HepG2 (cell line): Measurements from ENCODE around the gene BBC3. TPM values are rescaled to one million over a fixed set of nuclear protein-coding genes. Genes with fewer than 3 reads are reported as not detected.
A peak's percentile ranks its signal among the peaks of the same experiment; 100 is the strongest.

Experiments used
- BCL6 ChIP-seq: IDR thresholded peaks from 2 replicates; pipeline ENCODE4 v1.6.1; 2016; ENCODE audit warnings: missing genetic modification reagents, missing compliant biosample characterization
- CCAR2 ChIP-seq: fragments of 200-400 bp; formaldehyde crosslinking; optimal IDR thresholded peaks from 2 replicates; pipeline ENCODE3; 2018; ENCODE audit warnings: low read depth, mild to moderate bottlenecking, low read length, moderate library complexity
- CHD4 ChIP-seq: fragments of 200-600 bp; sonication (generic); IDR thresholded peaks from 2 replicates; pipeline ENCODE4 v1.7.0; 2017; ENCODE audit warnings: mild to moderate bottlenecking, low read length, borderline replicate concordance
- FOXK1 ChIP-seq: sonication (generic); formaldehyde crosslinking; IDR thresholded peaks from 2 replicates; pipeline ENCODE4 v1.4.0; 2020; ENCODE audit warnings: low read depth, missing genetic modification reagents, borderline replicate concordance
- HHEX ChIP-seq: IDR thresholded peaks from 2 replicates; pipeline ENCODE4 v1.6.1; 2016; ENCODE audit warnings: control low read depth
- HMG20B ChIP-seq: conservative IDR thresholded peaks from 2 replicates; pipeline ENCODE4 v1.6.1; 2016; ENCODE audit warnings: missing genetic modification reagents, missing compliant biosample characterization
- KDM5A ChIP-seq: fragments of 200-600 bp; sonication (generic); IDR thresholded peaks from 2 replicates; pipeline ENCODE4 v1.7.0; 2018; ENCODE audit warnings: antibody characterized with exemption, mild to moderate bottlenecking, low read length, borderline replicate concordance
- MED8 ChIP-seq: sonication (generic); formaldehyde crosslinking; IDR thresholded peaks from 2 replicates; pipeline ENCODE4 v1.8.1; 2023; ENCODE audit warnings: mild to moderate bottlenecking, missing genetic modification reagents; ENCODE audit not compliant: insufficient replicate concordance
- MYC ChIP-seq: sonication (generic); formaldehyde crosslinking; IDR thresholded peaks from 2 replicates; pipeline ENCODE4 v1.9.0; 2021; ENCODE audit warnings: missing genetic modification reagents, borderline replicate concordance
- PHF5A ChIP-seq: IDR thresholded peaks from one replicate; pipeline ENCODE4 v1.6.1; 2018; ENCODE audit warnings: low read depth, missing genetic modification reagents; ENCODE audit not compliant: unreplicated experiment
- SALL2 ChIP-seq: sonication (generic); formaldehyde crosslinking; IDR thresholded peaks from 2 replicates; pipeline ENCODE4 v1.8.1; 2023; ENCODE audit warnings: mild to moderate bottlenecking, missing genetic modification reagents, inconsistent platforms
- SP5 ChIP-seq: IDR thresholded peaks from 2 replicates; pipeline ENCODE4 v1.6.1; 2016; ENCODE audit warnings: low read depth, borderline replicate concordance
- TCF12 ChIP-seq, 2 experiments: fragments of 450-650 bp in 1 of 2; sonication (generic) in 1 of 2; formaldehyde crosslinking in 1 of 2; IDR thresholded peaks; 2 replicates each; pipeline versions ENCODE4 v1.6.1 to v1.8.0; 2017 to 2022; ENCODE audit warnings: antibody characterized with exemption in 1 of 2, mild to moderate bottlenecking in 1 of 2, missing genetic modification reagents in 1 of 2, moderate library complexity in 1 of 2
- TOPORS ChIP-seq: sonication (generic); formaldehyde crosslinking; IDR thresholded peaks from 2 replicates; pipeline ENCODE4 v1.8.0; 2023; ENCODE audit warnings: mild to moderate bottlenecking, missing genetic modification reagents
- ZNF33B ChIP-seq: sonication (generic); formaldehyde crosslinking; IDR thresholded peaks from 2 replicates; pipeline ENCODE4 v1.5.1; 2020; ENCODE audit warnings: mild to moderate bottlenecking, missing genetic modification reagents
- ZNF441 ChIP-seq: sonication (generic); formaldehyde crosslinking; IDR thresholded peaks from 2 replicates; pipeline ENCODE4 v1.7.0; 2021; ENCODE audit warnings: missing genetic modification reagents, borderline replicate concordance
- ZNF543 ChIP-seq: sonication (generic); formaldehyde crosslinking; IDR thresholded peaks from 2 replicates; pipeline ENCODE4 v1.4.0; 2020; ENCODE audit warnings: mild to moderate bottlenecking, missing genetic modification reagents
- polyA plus RNA-seq, 8 experiments: library from polyadenylated mRNA; depleted of rRNA in 3 of 8; stranded (reverse) in 7 of 8; unstranded in 1 of 8; fragments of >200 nt; fragmentation: Illumina TruSeq in 4 of 8; extraction: Trizol in 4 of 8; gene quantifications; 2 replicates each; pipeline versions ENCODE4 v1.2.1 to v1.2.3, GENCODE V29; 2011 to 2016; ENCODE audit warnings: low read depth in 4 of 8, missing spikeins in 1 of 8, mixed read lengths in 1 of 8; ENCODE audit not compliant: insufficient read depth in 1 of 8
- total RNA-seq, 5 experiments: library from RNA; depleted of rRNA; stranded (reverse); fragments of >200 nt; fragmentation: Illumina TruSeq; extraction: Trizol; gene quantifications; 2 replicates each; pipeline ENCODE4 v1.2.3, GENCODE V29; 2016; ENCODE audit warnings: low read depth in 1 of 5
- TF ChIP-seq, protein P1 (sequence below): IDR thresholded peaks from 2 replicates; pipeline ENCODE4 v1.6.1; 2016; ENCODE audit warnings: mild to moderate bottlenecking, missing biosample characterization, missing genetic modification reagents
- TF ChIP-seq, protein P2 (sequence below): sonication (generic); formaldehyde crosslinking; IDR thresholded peaks from 2 replicates; pipeline ENCODE4 v1.4.0; 2020; ENCODE audit warnings: missing genetic modification reagents
- TF ChIP-seq, protein P3 (sequence below): sonication (generic); formaldehyde crosslinking; IDR thresholded peaks from 2 replicates; pipeline ENCODE4 v1.4.0; 2020; ENCODE audit warnings: missing genetic modification reagents

The BBC3 gene
- total and polyA plus RNA-seq, 2 of the 13 experiments (the other 11 are each of a cell fraction or from before 2014, with no cell fraction given) = 6.1 to 8.8 TPM

DNA sequence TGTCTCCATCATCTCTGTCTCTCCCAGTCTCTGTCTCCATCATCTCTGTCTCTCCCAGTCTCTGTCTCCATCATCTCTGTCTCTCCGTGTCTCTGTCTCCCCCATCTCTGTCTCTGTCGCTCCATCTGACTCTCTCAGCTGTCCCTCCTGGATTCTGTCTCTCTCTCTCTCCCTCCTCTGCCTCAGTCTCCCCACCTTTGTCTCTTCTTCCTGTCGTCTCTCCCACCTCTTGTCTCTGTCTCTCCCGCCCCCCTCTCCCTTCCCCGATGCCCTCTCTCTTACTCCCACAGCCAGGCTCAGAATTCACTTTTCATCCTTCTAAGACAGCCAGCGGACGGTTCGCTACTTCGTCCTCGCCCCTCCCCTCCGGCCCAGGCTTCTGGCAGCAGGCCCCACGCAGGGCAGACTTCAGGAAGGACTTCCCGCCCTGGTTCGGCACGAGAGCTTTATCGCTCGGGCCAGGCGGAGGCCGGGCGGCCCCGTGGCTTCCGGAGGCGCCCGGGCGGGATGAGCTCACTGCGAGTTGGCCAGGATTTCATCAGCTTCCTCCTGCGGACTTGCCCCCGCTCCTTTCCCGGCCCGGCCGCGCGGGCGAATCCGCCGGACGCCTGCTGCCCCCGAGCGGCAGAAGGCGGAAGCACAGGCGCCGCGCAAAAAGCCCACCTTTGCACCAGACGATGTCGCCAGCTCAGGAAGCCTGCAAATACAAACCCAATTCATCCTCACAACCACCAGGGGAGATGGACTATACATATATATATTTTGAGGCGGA is 13.0 kb upstream of the BBC3 start (continued):
- TF ChIP-seq, protein P1, sequence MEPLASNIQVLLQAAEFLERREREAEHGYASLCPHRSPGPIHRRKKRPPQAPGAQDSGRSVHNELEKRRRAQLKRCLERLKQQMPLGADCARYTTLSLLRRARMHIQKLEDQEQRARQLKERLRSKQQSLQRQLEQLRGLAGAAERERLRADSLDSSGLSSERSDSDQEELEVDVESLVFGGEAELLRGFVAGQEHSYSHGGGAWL = 0 out of 2 replicates have a peak, but pooled peaks have one; percentile 48
- TF ChIP-seq TCF12 (IDR thresholded peaks at IDR 0.05) = no peak
- peak; percentile 88; the same call in 1 of the 2 replicates for TF ChIP-seq TCF12 (CRISPR knock-in tag; IDR thresholded peaks at IDR 0.05)
- TF ChIP-seq HHEX = 0 out of 2 replicates have a peak, but pooled peaks have one; percentile 13
- 0 out of 2 replicates have a peak, but pooled peaks have one; percentile 36 for TF ChIP-seq FOXK1
- 0 out of 2 replicates have a peak, but pooled peaks have one; percentile 87 for TF ChIP-seq ZNF33B (CRISPR knock-in tag)
- no peak for TF ChIP-seq HMG20B
- TF ChIP-seq, protein P2, sequence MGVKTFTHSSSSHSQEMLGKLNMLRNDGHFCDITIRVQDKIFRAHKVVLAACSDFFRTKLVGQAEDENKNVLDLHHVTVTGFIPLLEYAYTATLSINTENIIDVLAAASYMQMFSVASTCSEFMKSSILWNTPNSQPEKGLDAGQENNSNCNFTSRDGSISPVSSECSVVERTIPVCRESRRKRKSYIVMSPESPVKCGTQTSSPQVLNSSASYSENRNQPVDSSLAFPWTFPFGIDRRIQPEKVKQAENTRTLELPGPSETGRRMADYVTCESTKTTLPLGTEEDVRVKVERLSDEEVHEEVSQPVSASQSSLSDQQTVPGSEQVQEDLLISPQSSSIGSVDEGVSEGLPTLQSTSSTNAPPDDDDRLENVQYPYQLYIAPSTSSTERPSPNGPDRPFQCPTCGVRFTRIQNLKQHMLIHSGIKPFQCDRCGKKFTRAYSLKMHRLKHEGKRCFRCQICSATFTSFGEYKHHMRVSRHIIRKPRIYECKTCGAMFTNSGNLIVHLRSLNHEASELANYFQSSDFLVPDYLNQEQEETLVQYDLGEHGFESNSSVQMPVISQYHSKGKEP = 0 out of 2 replicates have a peak, but pooled peaks have one; percentile 39
- TF ChIP-seq KDM5A = no peak
- TF ChIP-seq BCL6 (CRISPR knock-in tag) = no peak; the same call in 1 of the 2 replicates
- no peak for TF ChIP-seq CCAR2
- peak; percentile 93 for TF ChIP-seq MED8 (CRISPR knock-in tag)
- TF ChIP-seq SALL2 (CRISPR knock-in tag) = peak; percentile 94
- TF ChIP-seq, protein P3, sequence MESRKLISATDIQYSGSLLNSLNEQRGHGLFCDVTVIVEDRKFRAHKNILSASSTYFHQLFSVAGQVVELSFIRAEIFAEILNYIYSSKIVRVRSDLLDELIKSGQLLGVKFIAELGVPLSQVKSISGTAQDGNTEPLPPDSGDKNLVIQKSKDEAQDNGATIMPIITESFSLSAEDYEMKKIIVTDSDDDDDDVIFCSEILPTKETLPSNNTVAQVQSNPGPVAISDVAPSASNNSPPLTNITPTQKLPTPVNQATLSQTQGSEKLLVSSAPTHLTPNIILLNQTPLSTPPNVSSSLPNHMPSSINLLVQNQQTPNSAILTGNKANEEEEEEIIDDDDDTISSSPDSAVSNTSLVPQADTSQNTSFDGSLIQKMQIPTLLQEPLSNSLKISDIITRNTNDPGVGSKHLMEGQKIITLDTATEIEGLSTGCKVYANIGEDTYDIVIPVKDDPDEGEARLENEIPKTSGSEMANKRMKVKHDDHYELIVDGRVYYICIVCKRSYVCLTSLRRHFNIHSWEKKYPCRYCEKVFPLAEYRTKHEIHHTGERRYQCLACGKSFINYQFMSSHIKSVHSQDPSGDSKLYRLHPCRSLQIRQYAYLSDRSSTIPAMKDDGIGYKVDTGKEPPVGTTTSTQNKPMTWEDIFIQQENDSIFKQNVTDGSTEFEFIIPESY = peak; percentile 69; the same call in 1 of the 2 replicates
- peak; percentile 79 for TF ChIP-seq SP5 (CRISPR knock-in tag)
- TF ChIP-seq TOPORS (CRISPR knock-in tag) = no peak; the same call in 1 of the 2 replicates
- peak; percentile 93 for TF ChIP-seq CHD4
- TF ChIP-seq MYC (CRISPR knock-in tag) = peak; percentile 91
- TF ChIP-seq PHF5A (CRISPR knock-in tag) = peak; percentile 13
- TF ChIP-seq ZNF441 (CRISPR knock-in tag) = peak; percentile 99
- peak; percentile 96 for TF ChIP-seq ZNF543 (CRISPR knock-in tag)
